ENCODE measurements around the gene SPHKAP.

DNA sequence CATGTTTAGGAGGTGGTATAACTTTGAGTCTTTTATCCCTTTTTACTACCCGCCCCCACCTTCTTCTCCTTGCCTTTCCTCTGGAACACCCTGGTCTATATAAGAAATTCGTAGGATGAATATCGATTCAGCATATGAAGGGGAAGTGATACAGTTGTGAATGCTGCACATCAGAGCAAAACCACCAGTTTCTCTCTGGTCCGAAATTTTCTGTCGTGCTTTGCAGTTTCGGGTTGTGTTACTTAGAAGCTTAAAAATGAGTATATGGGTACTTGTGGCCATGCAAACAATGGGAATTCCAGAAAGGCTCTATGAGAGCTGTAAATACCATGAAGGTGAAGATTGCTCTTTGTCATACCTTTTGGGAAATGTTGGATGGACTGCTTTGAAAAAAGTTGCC, 249.5 kb downstream of the SPHKAP start:
- TF ChIP-seq POLR2A (IDR thresholded peaks at IDR 0.05; ENCODE audit: low read depth, low read length) (no peak), POLR2AphosphoS5 (IDR thresholded peaks at IDR 0.05; ENCODE audit: insufficient read depth, low read depth, low read length) (no peak), EZH2 (IDR thresholded peaks at IDR 0.05; ENCODE audit: borderline replicate concordance, low read depth, low read length, severe bottlenecking) (no peak), GATA2 (IDR thresholded peaks at IDR 0.05; ENCODE audit: insufficient read depth, insufficient read length, low read depth, low read length) (no peak)
- TF ChIP-seq, protein P1, sequence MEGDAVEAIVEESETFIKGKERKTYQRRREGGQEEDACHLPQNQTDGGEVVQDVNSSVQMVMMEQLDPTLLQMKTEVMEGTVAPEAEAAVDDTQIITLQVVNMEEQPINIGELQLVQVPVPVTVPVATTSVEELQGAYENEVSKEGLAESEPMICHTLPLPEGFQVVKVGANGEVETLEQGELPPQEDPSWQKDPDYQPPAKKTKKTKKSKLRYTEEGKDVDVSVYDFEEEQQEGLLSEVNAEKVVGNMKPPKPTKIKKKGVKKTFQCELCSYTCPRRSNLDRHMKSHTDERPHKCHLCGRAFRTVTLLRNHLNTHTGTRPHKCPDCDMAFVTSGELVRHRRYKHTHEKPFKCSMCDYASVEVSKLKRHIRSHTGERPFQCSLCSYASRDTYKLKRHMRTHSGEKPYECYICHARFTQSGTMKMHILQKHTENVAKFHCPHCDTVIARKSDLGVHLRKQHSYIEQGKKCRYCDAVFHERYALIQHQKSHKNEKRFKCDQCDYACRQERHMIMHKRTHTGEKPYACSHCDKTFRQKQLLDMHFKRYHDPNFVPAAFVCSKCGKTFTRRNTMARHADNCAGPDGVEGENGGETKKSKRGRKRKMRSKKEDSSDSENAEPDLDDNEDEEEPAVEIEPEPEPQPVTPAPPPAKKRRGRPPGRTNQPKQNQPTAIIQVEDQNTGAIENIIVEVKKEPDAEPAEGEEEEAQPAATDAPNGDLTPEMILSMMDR (IDR thresholded peaks at IDR 0.05; ENCODE audit: extremely low read depth in 1 of 2, insufficient read depth in 1 of 2, low read depth in 1 of 2, low read length in 2 of 2): no peak
- TF ChIP-seq, protein P2, sequence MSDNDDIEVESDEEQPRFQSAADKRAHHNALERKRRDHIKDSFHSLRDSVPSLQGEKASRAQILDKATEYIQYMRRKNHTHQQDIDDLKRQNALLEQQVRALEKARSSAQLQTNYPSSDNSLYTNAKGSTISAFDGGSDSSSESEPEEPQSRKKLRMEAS (IDR thresholded peaks at IDR 0.05; ENCODE audit: insufficient read depth, insufficient read length): no peak

Measured in endothelial cell of umbilical vein (primary cell).